Hematopoietic multipotent progenitor cell treated with erythropoietin and hydrocortisone succinate and interleukin-3 and kit ligand, for 17 days (in vitro differentiated cells): ENCODE measurements around the gene SPINK7.
"Not testable (repeated sequence)": the region's sequence is repeated elsewhere in the genome, so short reads cannot be mapped to it uniquely, and the experiment has no call there.

Experiments
- DNase-seq: peaks from one replicate; pipeline ENCODE4 v3.0.0-alpha.2; 2015; ENCODE audit warnings: low spot score

SPINK7 gene

DNA sequence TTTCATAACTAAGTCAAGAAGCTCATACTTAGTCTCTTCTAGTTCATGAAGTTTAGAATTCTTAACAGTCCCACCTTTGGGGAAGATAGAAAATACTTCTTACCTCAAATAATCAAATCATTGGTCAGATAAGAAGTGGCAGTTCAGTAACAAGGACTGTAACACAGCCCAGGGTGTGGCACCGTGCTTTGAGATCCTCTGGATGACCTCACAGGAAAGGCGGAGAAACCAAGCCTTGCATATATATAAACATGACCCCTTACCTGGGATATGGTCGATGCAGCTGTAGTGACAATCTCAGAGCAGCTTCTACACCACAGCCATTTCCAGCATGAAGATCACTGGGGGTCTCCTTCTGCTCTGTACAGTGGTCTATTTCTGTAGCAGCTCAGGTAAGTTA is at the start of gene SPINK7:
TSS of gene SPINK7 (plus strand) at position 271 of the 400 bp plus-strand sequence. CDS start at position 332, 61 bp downstream.
- DNase-seq = no peak

DNA sequence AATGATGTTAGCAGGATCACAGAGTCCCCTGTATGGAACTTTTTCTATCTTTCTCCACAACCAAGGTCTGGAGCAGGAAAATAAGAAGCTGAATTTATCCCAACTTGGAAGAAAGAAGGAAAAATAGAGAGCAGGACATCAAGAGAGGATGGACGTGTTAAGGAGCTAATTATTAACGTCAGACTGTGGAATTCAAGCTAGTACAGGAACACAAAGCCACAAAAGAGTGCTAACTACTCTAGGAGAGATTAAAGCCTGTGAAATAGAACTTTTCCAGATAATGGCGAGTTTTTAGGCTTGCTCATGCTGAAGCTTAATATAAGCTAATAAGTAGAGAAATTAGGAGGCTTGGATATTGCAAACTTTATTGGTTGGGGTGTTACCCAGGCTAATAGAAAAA is 44.3 kb upstream of the SPINK7 start:
- no peak for DNase-seq

DNA sequence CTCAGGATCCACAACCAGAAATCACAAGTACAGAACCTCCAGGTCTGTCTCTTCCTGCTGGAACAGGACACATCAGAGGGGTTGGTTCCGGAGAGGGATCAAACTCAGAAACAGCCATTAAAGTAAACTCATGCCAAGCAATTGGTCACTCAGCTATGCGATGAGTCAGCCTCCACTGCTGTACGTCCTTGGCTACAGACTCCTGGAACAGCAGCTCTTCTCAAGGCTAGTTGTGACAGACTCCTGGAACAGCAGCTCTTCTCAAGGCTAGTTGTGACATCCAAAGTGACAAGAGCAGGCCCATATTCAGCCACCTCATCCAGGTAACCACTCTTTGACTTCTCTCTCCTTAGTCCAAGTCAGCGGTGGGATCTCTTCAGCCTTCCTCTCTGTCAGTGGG is 43.7 kb upstream of the SPINK7 start, which contains the start of gene SPINK13:
TSS of gene SPINK13 (plus strand) at position 229 of the 400 bp plus-strand sequence. CDS start 1,279 bp downstream, outside the sequence.
- no peak for DNase-seq

DNA sequence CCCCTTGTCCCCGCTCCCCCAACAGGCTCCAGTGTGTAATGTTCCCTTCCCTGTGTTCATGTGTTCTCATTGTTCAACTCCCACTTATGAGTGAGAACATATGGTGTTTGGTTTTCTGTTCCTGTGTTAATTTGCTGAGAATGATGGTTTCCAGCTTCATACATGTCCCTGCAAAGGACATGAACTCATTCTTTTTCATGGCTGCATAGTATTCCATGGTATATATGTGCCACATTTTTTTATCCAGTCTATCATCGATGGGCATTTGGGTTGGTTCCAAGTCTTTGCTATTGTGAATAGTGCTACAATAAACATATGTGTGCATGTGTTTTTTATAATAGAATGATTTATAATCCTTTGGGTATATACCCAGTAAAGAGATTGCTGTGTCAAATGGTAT is 37.1 kb upstream of the SPINK7 start:
- not testable (repeated sequence) for DNase-seq

DNA sequence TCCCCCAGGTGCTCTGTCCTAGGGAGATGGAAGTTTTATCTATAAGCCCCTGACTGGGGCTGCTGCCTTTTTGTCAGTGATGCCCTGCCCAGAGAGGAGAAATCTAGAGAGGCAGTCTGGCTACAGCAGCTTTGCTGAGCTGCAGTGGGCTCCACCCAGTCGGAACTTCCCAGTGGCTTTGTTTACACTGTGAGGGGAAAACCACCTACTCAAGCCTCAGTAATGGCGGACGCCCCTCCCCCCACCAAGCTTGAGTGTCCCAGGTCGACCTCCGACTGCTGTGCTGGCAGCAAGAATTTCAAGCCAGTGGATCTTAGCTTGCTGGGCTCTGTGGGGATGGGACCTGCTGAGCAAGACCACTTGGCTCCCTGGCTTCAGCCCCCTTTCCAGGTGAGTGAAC is 31.3 kb upstream of the SPINK7 start:
- DNase-seq = not testable (repeated sequence)

DNA sequence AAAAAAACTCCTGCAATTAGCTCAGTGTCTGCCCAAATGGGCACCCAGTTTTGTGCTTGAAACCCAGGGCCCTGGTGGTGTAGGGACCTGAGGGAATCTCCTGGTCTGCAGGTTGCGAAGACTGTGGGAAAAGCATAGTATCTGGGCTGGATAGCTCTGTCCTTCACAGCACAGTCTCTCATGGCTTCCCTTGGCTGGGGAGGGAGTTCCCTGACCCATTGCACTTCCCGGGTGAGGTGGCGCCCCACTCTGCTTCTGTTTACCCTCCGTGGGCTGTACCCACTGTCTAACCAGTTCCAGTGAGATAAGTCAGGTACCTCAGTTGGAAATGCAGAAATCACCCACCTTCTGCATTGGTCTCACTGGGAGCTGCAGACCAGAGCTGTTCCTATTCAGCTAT is 30.9 kb upstream of the SPINK7 start:
- DNase-seq = not testable (repeated sequence)

DNA sequence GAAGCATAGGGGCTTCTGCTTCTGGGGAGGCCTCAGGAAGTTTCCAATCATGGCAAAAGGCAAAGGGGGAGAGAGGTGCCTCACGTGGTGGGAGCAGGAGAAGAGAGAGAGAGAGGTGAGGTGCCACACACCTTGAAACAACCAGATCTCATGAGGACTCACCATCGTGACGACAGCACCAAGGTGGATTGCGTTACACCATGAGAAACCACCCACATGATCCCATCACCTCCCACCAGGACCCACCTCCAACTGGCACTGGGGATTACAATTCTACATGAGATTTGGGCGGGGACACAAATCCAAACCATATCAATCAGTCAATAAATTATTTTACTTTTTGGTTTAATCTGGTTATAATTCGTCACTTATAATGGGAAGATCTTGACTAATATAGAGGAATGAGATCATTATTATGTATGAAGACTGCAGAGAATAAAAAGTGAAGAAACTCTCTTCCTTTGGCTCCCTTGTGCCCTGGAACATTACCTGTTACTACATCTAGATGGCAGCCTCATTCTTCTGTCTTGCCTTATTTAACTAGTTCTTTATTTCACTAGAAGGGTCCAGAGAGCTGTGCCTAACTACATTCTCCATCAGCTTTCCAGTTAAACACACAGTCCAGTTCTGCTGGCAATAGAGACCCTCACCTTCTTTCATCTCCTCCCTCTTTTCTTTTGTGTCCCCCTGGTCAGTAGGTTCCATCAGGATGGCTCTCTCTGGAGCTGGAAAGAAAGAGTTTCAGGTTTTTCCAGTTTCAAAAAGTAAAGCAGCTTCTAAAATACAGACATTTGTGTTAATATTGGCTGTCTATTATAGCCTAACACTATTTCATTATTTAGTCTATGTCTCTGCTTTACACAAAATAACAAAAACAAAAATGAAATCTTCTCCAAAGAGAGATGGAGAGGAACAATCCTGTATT is 21.7 kb upstream of the SPINK7 start:
- DNase-seq = no peak

DNA sequence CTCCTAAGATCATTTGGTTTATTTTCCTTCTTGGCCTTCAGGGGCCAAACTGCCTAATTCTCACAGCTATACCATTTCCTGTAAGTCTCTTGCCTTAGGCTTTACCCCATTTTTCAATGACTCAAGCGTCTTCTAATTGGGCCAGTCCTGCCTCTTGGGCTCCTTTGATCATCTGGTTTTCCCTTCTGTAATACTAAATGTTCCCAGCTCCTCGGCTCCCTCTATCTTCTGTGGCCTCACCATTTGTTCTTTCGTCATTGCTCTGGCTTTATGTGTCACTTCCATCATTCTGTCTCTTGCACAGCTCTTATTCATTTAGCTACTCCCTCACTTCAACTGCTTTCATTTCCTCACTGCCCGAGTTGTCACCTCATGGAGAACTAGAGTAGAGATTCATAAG is 14.5 kb upstream of the SPINK7 start:
- no peak for DNase-seq

DNA sequence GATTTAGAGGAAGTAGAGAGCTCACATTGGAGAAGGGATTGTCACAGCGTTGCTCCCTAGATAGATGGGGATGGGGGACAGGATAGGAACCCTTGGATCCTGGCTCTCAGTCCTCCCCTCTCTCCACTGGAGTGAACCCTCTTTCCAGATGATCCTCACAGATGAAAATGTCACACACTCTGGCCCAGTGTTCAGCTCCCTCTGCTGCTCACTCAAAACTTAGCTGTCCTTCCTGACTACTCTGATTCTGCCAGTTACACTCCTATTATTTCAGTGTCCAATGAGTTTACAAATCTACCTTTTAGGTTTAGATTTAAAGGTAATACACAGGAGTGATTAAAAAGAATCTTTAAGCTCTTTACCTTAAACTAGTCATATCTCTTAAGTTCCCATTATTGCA is 5.8 kb upstream of the SPINK7 start:
- no peak for DNase-seq

DNA sequence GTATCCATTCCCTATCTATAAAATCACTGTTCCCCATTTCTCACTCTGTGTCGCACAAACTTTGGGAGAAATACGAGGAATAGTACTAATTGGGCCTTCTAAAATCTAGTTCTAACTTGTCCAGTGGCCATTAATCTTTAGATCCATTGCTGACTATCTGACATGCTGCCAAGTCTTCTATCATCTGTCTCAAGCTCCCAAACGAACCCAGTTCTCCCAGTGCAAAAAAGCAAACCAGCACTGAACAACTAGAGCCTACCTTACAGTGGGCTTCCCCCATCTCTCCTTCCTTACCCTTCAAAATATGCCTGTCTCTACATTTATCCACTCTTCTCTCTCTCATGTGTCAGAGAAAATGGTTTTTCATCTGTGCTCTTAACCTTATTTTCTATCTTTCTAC is 3.2 kb upstream of the SPINK7 start:
- DNase-seq = no peak

DNA sequence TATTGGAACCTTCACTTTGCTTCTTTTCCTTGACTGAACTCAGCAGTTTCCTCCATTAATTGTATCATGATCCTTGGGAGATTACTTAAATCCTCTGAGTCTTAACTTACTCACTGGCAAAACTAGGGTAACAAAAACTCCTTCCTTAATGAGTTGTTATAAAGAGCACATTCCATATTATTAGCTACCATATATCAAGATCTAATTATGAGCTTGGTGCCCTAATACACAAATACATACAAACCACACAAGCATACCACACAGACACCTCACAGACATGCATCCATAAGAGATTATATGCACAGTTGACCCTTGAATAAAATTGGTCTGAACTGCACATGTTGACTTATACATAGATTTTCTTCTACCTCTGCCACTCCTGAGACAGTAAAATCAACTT is 2.5 kb upstream of the SPINK7 start:
- DNase-seq = no peak

DNA sequence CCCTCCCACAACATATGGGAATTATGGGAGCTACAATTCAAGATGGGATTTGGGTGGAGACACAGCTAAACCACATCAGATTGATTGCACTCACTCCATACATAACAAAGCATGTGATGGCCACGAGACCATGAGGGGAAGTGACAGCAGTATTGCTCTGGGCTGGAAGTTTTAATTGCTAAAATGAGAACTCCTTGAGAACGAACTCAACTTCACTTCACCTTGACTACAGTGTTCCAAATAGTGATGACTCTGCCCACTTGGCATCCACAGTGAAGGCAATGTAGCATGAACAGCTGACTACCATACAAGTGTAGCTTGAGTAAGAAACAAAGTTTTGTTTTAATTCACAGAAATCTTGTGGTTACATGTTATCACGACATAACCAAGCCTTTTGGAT is 739 bp upstream of the SPINK7 start:
- DNase-seq = no peak

DNA sequence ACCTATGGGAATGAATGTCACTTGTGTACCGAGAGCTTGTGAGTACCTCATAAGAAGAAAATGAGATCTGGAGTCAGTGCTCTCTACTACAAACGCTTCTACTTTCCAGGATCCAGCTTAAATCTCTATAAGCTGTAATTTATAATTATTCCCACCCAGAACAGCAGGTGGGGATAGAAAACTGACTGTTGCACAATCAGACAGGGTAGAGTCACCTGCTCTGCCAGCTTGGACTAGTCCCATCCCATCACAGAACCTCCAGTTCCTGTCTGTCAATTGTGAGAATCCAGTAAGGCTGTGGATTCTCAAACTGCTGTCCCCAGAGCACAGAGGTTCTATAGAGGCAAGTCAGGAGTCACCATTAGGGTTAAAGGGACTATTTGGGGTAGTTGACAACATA is 2.0 kb downstream of the SPINK7 start:
- DNase-seq = no peak

DNA sequence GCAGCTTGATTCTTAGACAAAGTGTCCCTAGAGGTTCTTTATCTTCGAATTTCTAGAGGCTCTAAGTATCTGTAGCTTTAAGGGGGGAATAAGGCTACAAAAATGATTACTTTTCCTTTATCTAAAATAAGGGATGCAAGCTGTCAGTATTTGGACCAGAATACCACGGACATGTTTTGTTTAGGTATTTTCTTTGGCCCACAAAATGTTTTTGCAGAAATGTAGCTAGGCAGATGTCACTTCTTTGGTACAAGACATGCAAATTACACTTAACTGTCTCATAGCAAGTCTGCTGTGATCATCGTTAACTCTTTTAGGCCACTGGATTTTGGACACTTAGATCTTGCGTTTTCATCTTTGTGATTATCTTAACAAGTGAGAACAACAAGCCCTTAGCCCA is 2.5 kb downstream of the SPINK7 start:
- no peak for DNase-seq

DNA sequence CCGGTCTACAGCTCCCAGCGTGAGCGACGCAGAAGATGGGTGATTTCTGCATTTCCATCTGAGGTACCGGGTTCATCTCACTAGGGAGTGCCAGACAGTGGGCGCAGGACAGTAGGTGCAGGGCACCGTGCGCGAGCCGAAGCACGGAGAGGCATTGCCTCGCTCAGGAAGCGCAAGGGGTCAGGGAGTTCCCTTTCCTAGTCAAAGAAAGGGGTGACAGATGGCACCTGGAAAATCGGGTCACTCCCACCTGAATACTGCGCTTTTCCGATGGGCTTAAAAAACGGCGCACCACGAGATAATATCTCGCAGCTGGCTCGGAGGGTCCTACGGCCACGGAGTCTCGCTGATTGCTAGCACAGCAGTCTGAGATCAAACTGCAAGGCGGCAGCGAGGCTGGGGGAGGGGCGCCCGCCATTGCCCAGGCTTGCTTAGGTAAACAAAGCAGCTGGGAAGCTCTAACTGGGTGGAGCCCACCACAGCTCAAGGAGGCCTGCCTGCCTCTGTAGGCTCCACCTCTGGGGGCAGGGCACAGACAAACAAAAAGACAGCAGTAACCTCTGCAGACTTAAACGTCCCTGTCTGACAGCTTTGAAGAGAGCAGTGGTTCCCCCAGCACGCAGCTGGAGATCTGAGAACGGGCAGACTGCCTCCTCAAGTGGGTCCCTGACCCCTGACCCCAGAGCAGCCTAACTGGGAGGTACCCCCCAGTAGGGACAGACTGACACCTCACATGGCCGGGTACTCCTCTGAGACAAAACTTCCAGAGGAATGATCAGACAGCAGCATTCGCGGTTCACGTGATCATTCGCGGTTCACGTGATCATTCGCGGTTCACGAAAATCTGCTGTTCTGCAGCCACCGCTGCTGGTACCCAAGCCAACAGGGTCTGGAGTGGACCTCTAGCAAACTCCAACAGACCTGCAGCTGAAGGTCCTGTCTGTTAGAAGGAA is 8.1 kb downstream of the SPINK7 start:
- not testable (repeated sequence) for DNase-seq

DNA sequence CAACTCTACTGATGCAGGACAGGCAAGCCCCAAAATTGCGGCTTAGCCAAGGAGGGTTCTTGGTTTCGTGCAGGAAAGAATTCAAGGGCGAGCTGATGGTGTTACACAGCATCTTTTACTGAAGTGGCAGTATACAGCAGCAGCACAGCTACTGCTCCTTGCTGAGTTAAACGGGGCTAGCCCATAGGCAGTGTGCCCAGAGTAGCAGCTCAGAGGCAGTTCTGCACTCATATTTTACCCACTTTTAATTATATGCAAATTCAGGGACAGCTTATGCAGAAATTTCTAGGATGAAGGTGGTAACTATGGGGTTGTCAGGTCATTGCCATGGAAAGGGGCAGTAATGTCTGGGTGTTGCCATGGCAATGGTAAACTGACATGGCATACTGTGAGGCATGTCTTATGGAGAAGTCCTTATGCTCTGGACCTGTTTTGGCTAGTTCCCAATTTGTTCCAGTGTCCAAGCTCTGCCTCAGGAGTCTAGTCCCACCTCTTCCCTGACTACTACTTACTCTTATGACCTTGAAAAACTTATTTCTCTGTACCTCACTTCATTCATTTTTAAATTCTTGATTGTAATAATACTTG is 21.1 kb downstream of the SPINK7 start:
- DNase-seq = no peak

DNA sequence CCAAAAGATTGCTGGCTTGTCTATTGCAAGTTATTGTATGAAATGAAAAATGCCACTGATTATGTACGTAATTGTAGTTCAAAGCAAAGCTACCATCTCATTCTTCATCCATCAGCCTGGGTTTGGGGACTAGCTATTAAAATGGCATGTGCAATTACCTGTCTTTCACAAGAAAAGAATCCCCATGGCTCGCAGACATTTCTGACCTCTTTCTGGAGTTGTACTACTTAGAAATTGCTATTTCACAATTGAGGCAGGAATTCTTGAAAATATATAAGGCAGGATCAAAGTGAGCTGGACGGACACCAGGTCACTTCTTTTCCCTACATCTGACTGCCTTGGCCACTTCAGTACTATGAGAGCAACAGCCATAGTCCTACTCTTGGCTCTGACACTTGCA is 23.0 kb downstream of the SPINK7 start, which contains the start of gene SPINK9:
TSS of gene SPINK9 (plus strand) at position 301 of the 400 bp plus-strand sequence. CDS start at position 356, 55 bp downstream.
- DNase-seq = no peak

DNA sequence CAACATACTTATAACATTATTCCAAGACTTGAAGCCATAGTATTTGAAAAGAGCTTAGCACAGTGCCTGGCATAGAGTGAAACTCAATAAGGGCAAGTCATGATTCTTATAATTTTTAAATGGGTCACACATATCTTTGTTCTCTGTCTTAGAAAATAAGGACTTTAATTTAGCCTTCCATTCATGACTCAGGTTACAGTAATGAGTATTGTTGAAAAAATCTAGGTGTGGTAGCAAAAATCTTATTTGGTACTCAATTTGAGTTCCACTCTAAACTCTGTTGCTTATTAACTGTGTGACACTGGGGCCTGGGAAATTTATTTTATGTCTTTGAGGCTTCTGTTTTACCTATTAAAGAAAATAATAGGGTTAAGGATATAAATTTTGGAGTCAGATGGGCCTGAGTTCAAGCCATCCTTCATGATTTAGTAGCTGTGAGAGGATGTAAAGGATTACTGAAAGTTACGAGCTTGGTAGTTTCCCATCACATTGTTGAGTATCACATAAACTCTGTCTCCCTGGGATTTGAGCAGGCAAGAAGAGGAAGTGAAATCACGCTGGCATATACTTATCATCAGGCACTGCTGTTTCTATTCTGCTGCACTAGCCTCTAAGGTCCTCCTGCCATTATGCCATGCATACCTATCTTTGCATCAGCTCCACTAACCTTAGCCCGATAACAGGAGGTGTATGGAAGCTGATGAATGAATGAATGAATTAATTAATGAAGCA is 24.6 kb downstream of the SPINK7 start:
- no peak for DNase-seq

DNA sequence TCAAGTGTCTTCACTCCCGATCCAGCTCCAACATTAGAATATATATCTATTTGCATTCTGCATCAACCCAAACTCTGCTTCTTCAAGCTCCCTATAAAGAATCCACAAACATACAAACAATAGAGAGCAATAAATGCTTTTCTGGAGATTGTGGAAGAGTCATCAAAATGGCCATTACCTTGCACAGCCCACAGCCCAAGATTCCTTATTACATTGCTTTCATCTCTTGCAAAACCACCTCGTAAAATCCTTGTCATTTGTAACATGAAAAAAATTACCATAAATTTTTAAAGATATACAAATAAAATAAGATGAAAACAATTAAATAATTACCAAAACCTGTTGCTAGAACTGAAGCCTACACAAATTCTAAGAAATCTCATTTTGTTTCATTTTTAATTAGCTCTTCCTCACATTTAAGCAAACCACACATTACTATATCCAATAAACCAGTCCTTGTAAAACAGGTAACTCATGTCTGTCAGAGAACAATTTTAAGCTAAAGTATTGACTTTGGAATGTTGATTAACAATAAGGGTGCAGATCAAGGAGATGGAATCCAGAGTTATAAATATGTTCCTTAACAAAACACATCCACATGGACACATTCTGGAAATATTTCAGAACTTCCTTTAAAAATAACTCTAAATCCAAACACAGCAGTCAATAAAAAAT is 30.3 kb downstream of the SPINK7 start:
- no peak for DNase-seq

DNA sequence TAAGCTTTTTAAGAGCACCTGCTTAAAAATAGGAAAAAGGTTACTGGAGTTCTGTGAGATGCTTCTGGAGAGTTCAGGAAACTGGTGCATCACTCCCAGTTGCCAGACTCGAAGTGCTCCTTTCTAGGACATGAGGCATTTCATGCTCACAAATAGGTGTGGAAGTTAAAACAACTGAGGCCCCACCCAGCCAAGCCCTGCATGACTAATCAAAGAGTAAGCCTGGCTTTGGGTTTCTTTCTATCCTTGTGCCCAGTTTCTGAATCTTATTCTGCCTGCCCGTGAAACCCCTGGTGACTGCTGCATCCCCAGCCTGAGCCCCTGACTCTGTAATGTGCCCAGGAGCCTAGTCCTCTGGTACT is 30.8 kb downstream of the SPINK7 start:
- DNase-seq = peak; percentile 31
